Activated T-helper 2 cell treated with anti-CD3 and anti-CD28 coated beads, Interferon-gamma antibody, Interleukin-2, Interleukin-4, amounts not matched to agents 10 μg/mL and 5 μg/mL and 100 μg/mL, durations not matched to agents 14 hours and 24 hours and 36 hours (primary cell): ENCODE results near the gene SCO2. TPM values are rescaled to one million over a fixed set of nuclear protein-coding genes. Genes with fewer than 3 reads are reported as not detected.

Source experiments
- DNase-seq: peaks from one replicate; pipeline ENCODE4 v3.0.0; 2021; ENCODE audit warnings: low spot score
- H3K27ac Mint-ChIP-seq: one replicate; pipeline ENCODE4 v1.8.0; 2021; ENCODE audit warnings: mixed read lengths
- H3K27me3 Mint-ChIP-seq: one replicate; pipeline ENCODE4 v1.8.0; 2021; ENCODE audit warnings: low read depth, mixed read lengths
- H3K36me3 Mint-ChIP-seq: one replicate; pipeline ENCODE4 v1.8.0; 2021; ENCODE audit warnings: low read depth, mixed read lengths
- H3K4me1 Mint-ChIP-seq: one replicate; pipeline ENCODE4 v1.8.0; 2021; ENCODE audit warnings: low read depth, mixed read lengths
- H3K4me3 Mint-ChIP-seq: one replicate; pipeline ENCODE4 v1.8.0; 2021; ENCODE audit warnings: low read depth, mild to moderate bottlenecking, moderate library complexity, mixed read lengths
- H3K9me3 Mint-ChIP-seq: one replicate; pipeline ENCODE4 v1.8.0; 2021; ENCODE audit warnings: mixed read lengths
- intact Hi-C: fragments of 100-400 bp; cut with micrococcal nuclease; formaldehyde crosslinking; loops from one replicate; pipeline ENCODE4 v1.15.1; 2023
- total RNA-seq: library from RNA; stranded (reverse); gene quantifications from 2 replicates; pipeline ENCODE4 v1.2.3, GENCODE V29; 2022

The SCO2 gene
- total RNA-seq, 1 donor from 2014 or later, result 3.8 TPM

DNA sequence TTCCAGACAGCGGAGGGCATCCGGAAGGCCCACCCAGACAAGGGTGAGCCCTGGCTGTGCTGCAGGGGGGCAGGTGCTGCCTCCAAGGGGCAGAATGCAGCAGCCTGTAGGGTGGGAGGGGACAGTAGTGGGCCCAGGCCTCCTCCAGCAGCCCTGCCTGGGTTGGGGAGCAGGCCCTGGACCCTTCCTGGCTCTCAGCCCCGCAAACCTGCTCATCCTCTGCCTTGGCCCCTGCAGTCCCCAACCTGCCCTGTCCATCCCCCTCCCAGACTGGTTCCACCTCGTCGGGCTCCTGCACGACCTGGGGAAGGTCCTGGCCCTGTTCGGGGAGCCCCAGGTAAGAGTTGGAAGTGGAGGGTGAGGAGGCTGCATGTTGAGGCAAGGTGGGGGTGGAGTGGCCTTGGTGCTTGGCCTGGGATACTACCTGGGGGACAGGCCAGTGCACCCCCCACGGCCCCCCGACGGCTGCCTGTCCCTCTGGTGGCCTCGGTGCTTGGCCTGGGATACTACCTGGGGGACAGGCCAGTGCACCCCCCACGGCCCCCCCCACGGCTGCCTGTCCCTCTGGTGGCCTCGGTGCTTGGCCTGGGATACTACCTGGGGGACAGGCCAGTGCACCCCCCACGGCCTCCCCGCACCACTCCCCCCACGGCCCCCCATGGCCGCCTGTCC is 37.3 kb downstream of the SCO2 start:
- no peak overlapping the region for H3K4me3 Mint-ChIP-seq
- H3K9me3 Mint-ChIP-seq, result no peaks in the 10 kb centered on the region
- peaks cover 1% of the 10 kb centered on the region for H3K27me3 Mint-ChIP-seq
- H3K4me1 Mint-ChIP-seq, result peaks cover 7% of the 10 kb centered on the region
- intact Hi-C loops, result no loop called here
- no peak overlapping the region for H3K27ac Mint-ChIP-seq
- no peaks in the 10 kb centered on the region for H3K36me3 Mint-ChIP-seq
- no peak for DNase-seq

DNA sequence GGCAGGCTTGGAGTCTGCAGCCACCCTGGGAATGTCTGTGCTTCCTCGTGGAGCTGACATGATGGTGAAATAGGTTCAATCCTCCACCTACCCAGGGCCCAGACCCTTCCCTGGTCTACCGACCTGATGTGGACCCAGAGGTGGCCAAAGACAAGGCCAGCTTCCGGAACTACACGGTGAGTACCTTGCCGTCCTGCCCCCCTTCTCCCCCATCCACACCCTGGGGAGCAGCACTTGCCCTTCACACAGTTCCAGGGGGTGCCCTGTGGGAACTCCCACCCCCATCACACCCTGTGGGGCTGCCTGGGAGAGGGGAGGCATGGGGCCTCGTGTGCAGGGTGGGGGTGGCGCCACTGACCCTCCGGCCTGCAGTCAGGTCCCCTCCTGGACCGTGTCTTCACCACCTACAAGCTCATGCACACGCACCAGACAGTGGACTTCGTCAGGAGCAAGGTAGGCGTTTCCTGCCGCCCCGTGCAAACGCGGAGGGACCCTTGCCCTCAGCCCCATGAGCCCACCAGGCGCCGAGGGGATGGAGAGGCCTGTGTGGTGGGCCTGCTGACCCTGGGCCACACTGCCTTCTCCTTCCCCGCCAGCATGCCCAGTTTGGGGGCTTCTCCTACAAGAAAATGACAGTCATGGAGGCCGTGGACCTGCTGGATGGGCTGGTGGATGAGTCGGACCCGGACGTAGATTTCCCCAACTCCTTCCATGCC is 38.0 kb downstream of the SCO2 start:
- H3K4me1 Mint-ChIP-seq, result peaks cover 7% of the 10 kb centered on the region
- H3K27me3 Mint-ChIP-seq, result peaks cover 1% of the 10 kb centered on the region
- H3K36me3 Mint-ChIP-seq, result no peaks in the 10 kb centered on the region
- no peak overlapping the region for H3K4me3 Mint-ChIP-seq
- no peaks in the 10 kb centered on the region for H3K9me3 Mint-ChIP-seq
- intact Hi-C loops, result no loop called here
- no peak for DNase-seq
- no peak overlapping the region for H3K27ac Mint-ChIP-seq

DNA sequence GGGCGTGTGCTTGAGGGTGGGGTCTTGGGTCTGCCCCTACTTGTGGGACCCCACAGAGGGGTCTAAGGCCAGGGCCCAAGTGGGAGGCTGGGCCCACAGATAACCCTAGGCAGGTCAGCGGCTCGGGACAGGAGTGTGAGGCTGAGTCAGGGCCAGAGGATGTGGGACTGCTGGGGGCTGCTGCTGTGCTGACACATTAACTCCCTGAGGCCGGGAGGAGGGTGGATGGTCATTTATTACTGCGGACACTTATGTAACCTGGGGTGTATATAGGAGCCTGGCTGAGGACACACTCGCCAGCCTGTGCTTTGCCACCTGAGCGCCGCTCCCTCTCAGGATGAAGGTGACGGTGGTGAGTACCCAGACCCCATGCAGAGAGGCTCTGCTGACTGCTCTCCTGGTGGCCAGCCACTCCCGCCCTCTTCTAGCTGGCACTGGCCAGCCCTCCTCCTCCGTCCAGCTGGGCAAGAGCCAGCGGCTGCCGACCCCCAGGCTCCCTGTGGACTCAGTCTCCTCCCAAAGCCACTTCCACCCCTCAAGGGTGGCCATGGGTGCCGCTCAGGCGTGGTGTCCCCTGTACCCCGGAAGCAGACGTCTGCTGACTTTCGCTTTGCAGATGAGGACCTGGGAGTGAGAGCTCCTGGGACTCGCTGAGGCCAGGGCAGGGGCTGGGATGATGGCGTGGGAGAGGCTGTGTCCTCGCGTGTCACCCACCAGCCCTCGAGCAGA is 38.7 kb downstream of the SCO2 start, which contains the start of gene MIOX:
Gene MIOX (plus strand): TSS at position 299 of the 729 bp plus-strand sequence. CDS start 39 bp downstream, at position 338.
- no peaks in the 10 kb centered on the region for H3K36me3 Mint-ChIP-seq
- no peak within 1 kb of the TSS for H3K27ac Mint-ChIP-seq
- no peaks in the 10 kb centered on the region for H3K9me3 Mint-ChIP-seq
- no peak within 1 kb of the TSS for H3K4me3 Mint-ChIP-seq
- DNase-seq, result no peak
- peaks cover 8% of the 10 kb centered on the region for H3K4me1 Mint-ChIP-seq
- intact Hi-C loops, result no loop called here
- peaks cover 1% of the 10 kb centered on the region for H3K27me3 Mint-ChIP-seq

DNA sequence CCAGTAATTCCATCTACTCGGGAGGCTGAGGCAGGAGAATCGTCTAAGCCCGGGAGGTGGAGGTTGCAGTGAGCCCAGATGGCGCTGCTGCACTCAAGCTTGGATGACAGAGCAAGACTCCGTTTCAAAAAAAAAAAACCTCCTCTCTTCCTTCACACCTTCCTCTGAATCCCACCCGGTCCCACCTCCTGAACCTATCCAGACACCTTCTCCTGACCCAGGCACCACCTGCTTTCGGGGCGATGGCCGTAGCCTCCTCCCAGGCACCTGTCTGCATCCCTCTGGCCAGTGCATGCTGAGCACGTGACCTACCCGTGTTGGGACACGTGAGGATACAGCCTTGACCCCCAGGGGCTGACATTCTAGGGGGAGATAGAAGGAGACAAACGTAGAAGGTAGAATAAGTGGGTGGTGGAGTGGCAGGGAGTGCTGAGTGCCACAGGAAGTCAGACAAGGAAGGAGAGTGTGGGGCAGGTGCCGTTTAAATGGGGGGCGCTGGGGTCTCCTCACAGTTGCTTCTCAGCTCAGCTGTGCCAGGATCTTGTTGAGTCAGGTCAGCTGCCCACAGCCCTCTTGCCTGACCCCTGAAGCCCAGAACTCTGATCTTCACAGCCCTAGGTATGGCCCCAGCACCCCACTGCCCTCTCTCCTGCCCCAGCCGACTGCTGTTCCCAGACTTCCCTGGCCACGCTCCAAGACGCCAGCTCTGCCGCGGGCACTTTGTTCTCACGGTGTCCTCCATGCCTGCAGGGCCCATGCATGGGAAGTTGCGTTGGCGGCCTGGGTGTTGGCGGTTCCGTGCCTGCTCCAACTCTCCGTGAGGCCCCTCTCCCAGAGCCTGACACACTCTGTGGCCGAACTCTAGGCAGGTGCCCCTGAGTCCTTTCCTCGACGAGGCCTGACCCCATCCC is 39.9 kb downstream of the SCO2 start:
- Mint-ChIP-seq H3K36me3 (no peaks in the 10 kb centered on the region), H3K9me3 (no peaks in the 10 kb centered on the region), H3K27ac (no peak overlapping the region), H3K27me3 (no peaks in the 10 kb centered on the region), H3K4me1 (peaks cover 2% of the 10 kb centered on the region), H3K4me3 (no peak overlapping the region)
- no peak for DNase-seq
- intact Hi-C loops, result no loop called here

DNA sequence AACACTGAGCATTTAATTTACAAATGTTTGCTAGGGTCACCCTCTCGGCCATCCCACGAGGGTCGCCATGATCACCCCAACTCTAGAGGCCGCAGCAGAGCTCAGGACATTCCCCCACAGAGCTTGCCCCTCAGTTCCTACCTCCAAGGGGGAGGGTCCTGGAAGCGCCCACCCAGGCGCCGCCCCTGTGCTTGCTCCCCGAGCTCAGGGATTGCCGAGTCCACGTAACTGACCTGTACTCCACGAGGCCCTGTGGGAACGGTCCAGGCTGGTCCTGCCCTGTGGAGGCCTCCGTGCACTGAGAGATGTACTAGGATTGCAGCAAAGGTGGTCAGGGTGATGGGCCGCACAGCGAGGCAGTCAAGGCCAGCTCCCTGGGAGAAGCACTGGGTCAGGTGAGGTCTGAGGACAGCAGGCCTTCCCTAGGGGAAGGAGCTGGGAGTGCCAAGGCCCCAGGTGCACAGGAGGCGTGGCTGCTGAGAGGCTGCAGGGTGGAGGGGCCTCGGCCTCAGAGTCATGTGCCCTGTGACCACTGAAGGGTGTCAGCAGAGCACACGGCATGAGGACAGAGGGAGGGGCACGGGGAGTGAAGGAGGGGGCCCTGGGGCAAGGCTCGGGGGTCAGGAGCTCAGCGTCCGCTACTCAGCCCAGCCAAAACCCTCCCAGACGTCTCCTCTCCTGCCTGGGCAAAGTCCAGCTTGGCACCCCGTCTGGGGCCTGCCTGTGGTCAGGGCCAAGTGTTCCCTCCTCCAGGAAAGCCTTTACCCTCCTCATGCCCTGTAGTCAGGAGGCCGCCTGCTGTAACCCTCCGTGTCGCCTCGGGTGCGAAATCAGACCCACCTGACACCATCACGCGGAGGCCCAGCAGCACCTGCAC is 41.2 kb downstream of the SCO2 start:
- H3K27ac Mint-ChIP-seq, result no peak overlapping the region
- H3K4me3 Mint-ChIP-seq, result no peak overlapping the region
- no peaks in the 10 kb centered on the region for H3K36me3 Mint-ChIP-seq
- no peaks in the 10 kb centered on the region for H3K9me3 Mint-ChIP-seq
- peaks cover 7% of the 10 kb centered on the region for H3K4me1 Mint-ChIP-seq
- H3K27me3 Mint-ChIP-seq, result peaks cover 12% of the 10 kb centered on the region
- intact Hi-C loops, result no loop called here
- DNase-seq, result no peak

DNA sequence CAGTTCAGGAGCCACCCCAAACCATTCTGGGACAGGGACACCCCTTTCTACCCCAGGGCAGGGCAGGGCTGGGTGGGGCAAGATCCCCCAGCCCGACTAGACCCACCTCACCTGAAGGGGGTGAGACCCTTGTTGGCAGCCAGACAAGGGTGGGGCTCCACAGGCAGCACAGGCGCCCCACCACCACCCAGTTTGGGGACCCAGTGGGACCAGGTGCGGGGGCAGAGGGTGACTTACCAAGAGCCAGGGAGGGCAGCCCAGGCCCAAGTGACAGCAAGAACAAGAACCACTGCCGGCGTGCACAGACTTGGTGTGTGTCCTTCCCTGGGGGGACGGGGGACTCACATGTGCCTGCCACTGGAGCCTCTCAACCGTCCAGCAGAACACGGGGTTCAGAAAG is 41.8 kb downstream of the SCO2 start:
- Mint-ChIP-seq H3K27me3 (peaks cover 15% of the 10 kb centered on the region), H3K4me3 (no peak overlapping the region), H3K4me1 (peaks cover 7% of the 10 kb centered on the region), H3K9me3 (no peaks in the 10 kb centered on the region), H3K36me3 (no peaks in the 10 kb centered on the region), H3K27ac (no peak overlapping the region)
- no peak for DNase-seq
- intact Hi-C loops, result no loop called here

DNA sequence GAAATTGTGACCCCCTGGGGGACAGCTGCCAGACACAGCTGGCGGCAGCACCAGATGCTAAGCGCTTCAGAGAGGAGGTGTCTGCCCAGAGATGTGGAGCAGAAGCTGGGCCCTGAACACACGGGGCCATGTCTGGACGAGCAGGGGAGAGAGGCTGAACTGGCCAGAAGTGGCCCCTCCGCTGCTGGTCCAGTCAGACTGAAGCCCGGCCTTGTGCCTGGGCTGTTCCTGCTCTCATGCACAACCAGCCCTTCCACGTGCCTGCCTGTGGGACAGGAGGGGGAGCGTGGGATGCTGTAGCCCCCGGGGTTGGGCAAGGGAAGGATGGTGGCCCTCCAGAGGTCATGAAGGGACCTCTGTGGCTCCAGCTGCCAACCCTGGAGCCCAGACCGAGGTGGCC is 42.3 kb downstream of the SCO2 start:
- DNase-seq, result no peak
- H3K27ac Mint-ChIP-seq, result no peak overlapping the region
- peak overlapping the region; percentile 39 for H3K4me3 Mint-ChIP-seq
- intact Hi-C loops, result no loop called here
- H3K9me3 Mint-ChIP-seq, result no peaks in the 10 kb centered on the region
- peaks cover 15% of the 10 kb centered on the region for H3K27me3 Mint-ChIP-seq
- H3K4me1 Mint-ChIP-seq, result peaks cover 7% of the 10 kb centered on the region
- H3K36me3 Mint-ChIP-seq, result no peaks in the 10 kb centered on the region

DNA sequence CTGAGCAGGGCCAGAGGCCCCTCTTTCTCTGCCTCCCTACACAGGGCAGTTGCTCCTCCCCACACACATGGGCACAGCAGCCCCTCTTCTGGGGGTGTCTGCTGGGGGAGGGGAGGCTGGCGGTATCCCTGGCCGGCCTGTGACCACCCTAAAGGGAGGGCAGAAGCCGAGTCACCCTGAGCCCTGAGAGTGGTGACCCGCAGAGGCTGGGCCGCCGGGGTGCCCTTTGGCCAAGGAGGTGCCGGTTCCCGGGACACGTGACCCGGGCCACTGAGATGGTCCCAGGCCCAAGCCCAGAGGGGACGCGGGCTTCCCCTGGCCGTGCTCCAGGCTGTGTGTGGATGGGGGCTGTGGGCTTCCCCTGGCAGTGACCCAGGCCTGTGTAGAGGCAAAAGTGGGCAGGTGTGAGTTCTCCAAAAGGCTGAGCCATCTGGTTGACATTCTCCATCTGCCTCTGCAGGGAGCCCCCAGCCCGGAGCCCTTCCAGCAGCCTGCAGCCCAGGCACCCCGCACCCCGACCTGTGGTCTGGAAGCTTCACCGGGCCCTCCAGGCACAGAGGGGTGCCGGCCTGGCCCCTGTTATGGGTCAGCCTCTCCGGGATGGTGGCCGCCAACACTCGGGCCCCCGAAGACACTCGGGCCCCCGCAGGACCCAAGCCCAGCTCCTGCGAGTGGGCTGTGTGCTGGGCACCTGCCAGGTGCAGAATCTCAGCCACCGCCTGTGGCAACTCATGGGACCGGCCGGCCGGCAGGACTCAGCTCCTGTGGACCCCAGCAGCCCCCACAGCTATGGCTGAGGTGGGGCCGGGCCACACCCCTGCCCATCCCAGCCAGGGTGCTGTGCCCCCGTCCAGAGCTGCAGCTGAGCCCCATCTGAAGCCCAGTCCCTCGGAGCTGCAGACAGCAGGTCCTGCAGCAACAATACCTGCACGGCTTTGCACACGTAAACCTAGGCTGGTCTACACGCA is 43.0 kb downstream of the SCO2 start:
- intact Hi-C loops, result no loop called here
- H3K36me3 Mint-ChIP-seq, result no peaks in the 10 kb centered on the region
- H3K27ac Mint-ChIP-seq, result no peak overlapping the region
- peak overlapping the region; percentile 77 for H3K4me3 Mint-ChIP-seq
- H3K27me3 Mint-ChIP-seq, result peaks cover 15% of the 10 kb centered on the region
- no peaks in the 10 kb centered on the region for H3K9me3 Mint-ChIP-seq
- H3K4me1 Mint-ChIP-seq, result peaks cover 7% of the 10 kb centered on the region
- DNase-seq, result no peak

DNA sequence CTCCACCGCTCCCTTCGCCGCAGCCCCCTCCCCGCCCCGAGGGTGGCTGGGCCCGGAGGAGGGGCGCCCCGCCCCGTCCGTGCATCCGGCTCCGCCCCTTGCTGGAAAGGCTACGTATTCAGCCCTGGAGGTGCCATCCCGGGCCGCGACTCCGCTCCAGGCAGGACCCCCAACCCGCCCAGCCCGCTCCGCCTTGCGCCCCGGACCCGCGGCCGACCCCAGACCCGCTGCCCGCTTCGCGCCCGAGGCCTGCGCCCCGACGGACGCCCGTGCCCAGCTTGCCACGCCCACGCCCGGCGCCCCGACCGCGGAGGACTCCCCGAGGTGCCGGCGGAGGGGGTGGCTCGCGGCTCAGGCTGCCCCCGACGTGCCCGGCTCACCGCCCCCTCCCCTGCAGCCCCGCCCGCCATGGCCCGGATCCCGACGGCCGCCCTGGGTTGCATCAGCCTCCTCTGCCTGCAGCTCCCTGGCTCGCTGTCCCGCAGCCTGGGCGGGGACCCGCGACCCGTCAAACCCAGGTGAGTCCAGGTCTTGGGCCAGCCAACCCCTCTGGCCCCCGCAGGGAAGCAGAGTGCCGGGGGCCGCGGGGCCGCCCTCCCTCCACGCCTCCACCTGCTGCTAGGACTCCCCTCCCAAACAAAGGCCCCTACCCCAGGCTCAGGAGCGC is 43.8 kb downstream of the SCO2 start, which contains the start of gene ADM2:
Gene ADM2 (plus strand): TSS at position 104 of the 667 bp plus-strand sequence. CDS start 305 bp downstream, at position 409.
- intact Hi-C loops, result no loop called here
- H3K9me3 Mint-ChIP-seq, result no peaks in the 10 kb centered on the region
- peak within 1 kb of the TSS; percentile 38 for H3K27ac Mint-ChIP-seq
- H3K27me3 Mint-ChIP-seq, result peaks cover 15% of the 10 kb centered on the region
- peaks cover 7% of the 10 kb centered on the region for H3K4me1 Mint-ChIP-seq
- H3K4me3 Mint-ChIP-seq, result peak within 1 kb of the TSS; percentile 78
- no peaks in the 10 kb centered on the region for H3K36me3 Mint-ChIP-seq
- DNase-seq, result peak; percentile 69

DNA sequence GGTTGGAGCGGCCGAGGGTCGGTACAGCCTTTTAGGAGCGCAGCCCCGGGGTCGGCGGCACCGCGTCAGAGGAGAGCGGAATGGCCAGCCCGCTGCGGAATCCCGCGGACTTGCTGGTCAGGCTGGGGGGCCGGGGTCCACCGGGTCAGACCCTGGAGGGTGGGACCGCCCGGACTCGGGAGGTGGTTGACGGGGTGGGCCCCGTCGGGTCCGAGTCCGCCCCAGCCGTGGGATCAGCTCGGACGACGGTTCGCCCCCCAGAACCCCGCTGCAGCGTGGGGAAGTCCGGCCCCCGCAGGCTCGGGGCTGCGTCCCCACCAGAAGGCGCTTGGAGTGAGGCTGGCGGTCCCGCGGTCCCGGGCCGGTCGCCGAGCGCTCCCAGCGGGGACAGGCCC is 44.4 kb downstream of the SCO2 start:
- no peak for DNase-seq
- intact Hi-C loops, result no loop called here
- H3K36me3 Mint-ChIP-seq, result no peaks in the 10 kb centered on the region
- peaks cover 7% of the 10 kb centered on the region for H3K4me1 Mint-ChIP-seq
- H3K27me3 Mint-ChIP-seq, result peaks cover 15% of the 10 kb centered on the region
- H3K9me3 Mint-ChIP-seq, result no peaks in the 10 kb centered on the region
- H3K4me3 Mint-ChIP-seq, result peak overlapping the region; percentile 68
- no peak overlapping the region for H3K27ac Mint-ChIP-seq
